GM12878 (cell line): ENCODE results near the gene A4GNT. TPM values are rescaled to one million over a fixed set of nuclear protein-coding genes. Genes with fewer than 3 reads are reported as not detected.

Experiments
- ATAC-seq: fragments of 200-7000 bp; cut with Tn5 transposase; 3 replicates; pipeline ENCODE4 v1.9.1; 2020; ENCODE audit warnings: mild to moderate bottlenecking, moderate library complexity
- BruUV-seq: library from RNA; stranded (reverse); fragments of 400-500 nt; replicated peaks from 2 replicates; lab custom pipeline; 2021; lab: Mats Ljungman, UMichigan
- CTCF ChIA-PET: fragments of 300-600 bp; sonication (Branson Sonifier 250); formaldehyde crosslinking; extraction: SDS; loops from one replicate; lab custom pipeline; 2021; ENCODE audit warnings: inconsistent platforms; lab: Yijun Ruan, JAX
- POLR2A ChIA-PET: fragments of 350-600 bp; formaldehyde crosslinking; extraction: SDS; loops from one replicate; lab custom pipeline; 2021; ENCODE audit warnings: inconsistent platforms; lab: Charles Lee
- RAD21 ChIA-PET: fragments of 300-600 bp; sonication (Branson Sonifier 250); formaldehyde crosslinking; loops from one replicate; lab custom pipeline; 2023; ENCODE audit warnings: antibody characterized with exemption; ENCODE audit not compliant: unreplicated experiment; lab: Charles Lee
- SMC1A ChIA-PET: fragments of 300-600 bp; sonication (Branson Sonifier 250); formaldehyde crosslinking; loops from one replicate; lab custom pipeline; 2023; ENCODE audit not compliant: unreplicated experiment, uncharacterized antibody; lab: Charles Lee
- DNase-seq: peaks from one replicate; pipeline ENCODE4 v3.0.0-alpha.2; 2011; ENCODE audit warnings: low read depth, low spot score
- FAIRE-seq: peaks from 3 replicates; lab custom pipeline; 2011; peaks lifted over from hg19 to GRCh38; lab: Jason Lieb, UNC
- H2AFZ ChIP-seq: 2 replicates; pipeline ENCODE4 v1.6.0; 2011; ENCODE audit warnings: low read depth, low read length, control low read depth; ENCODE audit not compliant: control insufficient read depth
- H3K27ac ChIP-seq: 2 replicates; pipeline ENCODE4 v1.5.1; 2011; ENCODE audit warnings: control low read depth; ENCODE audit not compliant: control insufficient read depth, insufficient read depth
- H3K27me3 ChIP-seq, 2 experiments: replicated peaks in 1 of 2; 2 replicates each; pipeline versions ENCODE4 v1.6.0 to v1.6.1; 2011; ENCODE audit warnings: low read length in 1 of 2; ENCODE audit not compliant: control insufficient read depth in 2 of 2, insufficient read depth in 2 of 2
- H3K36me3 ChIP-seq, 2 experiments: 2 replicates each; pipeline ENCODE4 v1.5.1; 2011; ENCODE audit warnings: low read length in 1 of 2; ENCODE audit not compliant: control insufficient read depth in 2 of 2, insufficient read depth in 2 of 2
- H3K4me1 ChIP-seq: 2 replicates; pipeline ENCODE4 v1.6.1; 2011; ENCODE audit warnings: mild to moderate bottlenecking, low read length, moderate library complexity, mixed read lengths; ENCODE audit not compliant: control insufficient read depth, insufficient read depth
- H3K4me2 ChIP-seq: 2 replicates; pipeline ENCODE4 v1.6.0; 2011; ENCODE audit warnings: control low read depth; ENCODE audit not compliant: control insufficient read depth, insufficient read depth
- H3K4me3 ChIP-seq: fragments of 200-600 bp; sonication (generic); 2 replicates; pipeline ENCODE4 v1.5.1; 2016
- H3K79me2 ChIP-seq: 2 replicates; pipeline ENCODE4 v1.6.0; 2011; ENCODE audit warnings: low read length; ENCODE audit not compliant: control insufficient read depth, insufficient read depth
- H3K9ac ChIP-seq: 2 replicates; pipeline ENCODE4 v1.8.0; 2011; ENCODE audit warnings: low read length, control low read depth, mixed read lengths; ENCODE audit not compliant: control insufficient read depth, insufficient read depth
- H3K9me3 ChIP-seq: replicated peaks from 3 replicates; pipeline ENCODE4 v1.5.1; 2011; ENCODE audit warnings: mild to moderate bottlenecking, low read length; ENCODE audit not compliant: control insufficient read depth, insufficient read depth
- H4K20me1 ChIP-seq: 2 replicates; pipeline ENCODE4 v1.6.0; 2011; ENCODE audit not compliant: control insufficient read depth, insufficient read depth
- BCL11A ChIP-seq: IDR thresholded peaks from 2 replicates; pipeline ENCODE4 v1.6.1; 2011; ENCODE audit warnings: low read depth, low read length
- EED ChIP-seq: sonication (generic); IDR thresholded peaks from 2 replicates; pipeline ENCODE4 v1.6.1; 2016; ENCODE audit warnings: antibody characterized with exemption, low read depth
- EZH2 ChIP-seq: IDR thresholded peaks from 2 replicates; pipeline ENCODE4 v1.6.1; 2012; ENCODE audit warnings: low read depth, mild to moderate bottlenecking, control low read depth, inconsistent platforms, low read length, borderline replicate concordance; ENCODE audit not compliant: control insufficient read depth
- HDGF ChIP-seq: fragments of 450-650 bp; IDR thresholded peaks from 2 replicates; pipeline ENCODE4 v1.6.1; 2016; ENCODE audit warnings: antibody characterized with exemption
- IRF5 ChIP-seq: fragments of 450-650 bp; IDR thresholded peaks from 2 replicates; pipeline ENCODE4 v1.6.1; 2017; ENCODE audit warnings: borderline replicate concordance
- JUNB ChIP-seq: IDR thresholded peaks from 2 replicates; pipeline ENCODE4 v1.6.1; 2016; ENCODE audit warnings: antibody characterized with exemption, mild to moderate bottlenecking
- KDM1A ChIP-seq: fragments of 200-600 bp; sonication (generic); IDR thresholded peaks from 2 replicates; pipeline ENCODE4 v1.6.1; 2016; ENCODE audit warnings: borderline replicate concordance
- MEF2B ChIP-seq: fragments of 450-650 bp; IDR thresholded peaks from 2 replicates; pipeline ENCODE4 v1.6.1; 2018; ENCODE audit warnings: mild to moderate bottlenecking, moderate library complexity; ENCODE audit not compliant: partially characterized antibody, poor library complexity, severe bottlenecking
- NR2C2 ChIP-seq: IDR thresholded peaks from 2 replicates; pipeline ENCODE4 v1.6.1; 2011; ENCODE audit warnings: borderline replicate concordance, low read depth; ENCODE audit not compliant: control insufficient read depth, insufficient read length
- NRF1 ChIP-seq: conservative IDR thresholded peaks from 2 replicates; pipeline ENCODE4 v1.6.1; 2011; ENCODE audit warnings: mild to moderate bottlenecking, low read depth, low read length, improper control_type of control experiment
- PAX8 ChIP-seq: fragments of 450-650 bp; IDR thresholded peaks from 2 replicates; pipeline ENCODE4 v1.6.1; 2017; ENCODE audit warnings: mild to moderate bottlenecking, moderate library complexity
- RAD51 ChIP-seq: fragments of 450-650 bp; IDR thresholded peaks from 2 replicates; pipeline ENCODE4 v1.6.1; 2016; ENCODE audit warnings: moderate library complexity, mild to moderate bottlenecking, inconsistent platforms
- RFX5 ChIP-seq: IDR thresholded peaks from 2 replicates; pipeline ENCODE4 v1.6.1; 2011; ENCODE audit warnings: low read depth, low read length, improper control_type of control experiment
- SRF ChIP-seq, 2 experiments: IDR thresholded peaks; 2 replicates each; pipeline ENCODE4 v1.6.1; 2011; ENCODE audit warnings: low read depth in 2 of 2, low read length in 2 of 2, mild to moderate bottlenecking in 1 of 2, moderate library complexity in 1 of 2
- SUZ12 ChIP-seq: fragments of 200-600 bp; sonication (generic); IDR thresholded peaks from one replicate; pipeline ENCODE4 v1.6.1; 2018; ENCODE audit warnings: antibody characterized with exemption, mild to moderate bottlenecking; ENCODE audit not compliant: unreplicated experiment
- WRNIP1 ChIP-seq: IDR thresholded peaks from 2 replicates; pipeline ENCODE4 v1.6.1; 2011; ENCODE audit warnings: low read depth, low read length, improper control_type of control experiment, borderline replicate concordance
- YY1 ChIP-seq: IDR thresholded peaks from 2 replicates; pipeline ENCODE4 v1.6.1; 2011; ENCODE audit warnings: low read depth, mild to moderate bottlenecking, low read length
- ZBTB4 ChIP-seq: fragments of 450-650 bp; formaldehyde crosslinking; IDR thresholded peaks from 2 replicates; pipeline ENCODE4 v1.4.0; 2022; ENCODE audit warnings: mild to moderate bottlenecking, moderate library complexity
- ZSCAN29 ChIP-seq: fragments of 450-650 bp; IDR thresholded peaks from 2 replicates; pipeline ENCODE4 v1.6.1; 2017; ENCODE audit warnings: mild to moderate bottlenecking, moderate library complexity
- WGBS: methylation state at CpG from one replicate; pipeline ENCODE4 v1.1.6; 2016; ENCODE audit warnings: low lambda C conversion rate; ENCODE audit not compliant: insufficient replicate concordance, insufficient coverage; ENCODE audit errors: missing lambda C conversion rate; 5-methylcytosine and 5-hydroxymethylcytosine counted together
- in situ Hi-C: fragments of 300-500 bp; cut with MboI; formaldehyde crosslinking; loops from 9 replicates; pipeline ENCODE4 v1.14.3; 2018; ENCODE audit warnings: mixed read lengths
- intact Hi-C: fragments of 100-400 bp; cut with micrococcal nuclease; formaldehyde crosslinking; loops from one replicate; pipeline ENCODE4 v1.14.2; 2022; ENCODE audit not compliant: unreplicated experiment
- polyA plus RNA-seq, 11 experiments: library from polyadenylated mRNA; depleted of rRNA in 4 of 11; unstranded in 6 of 11; stranded (reverse) in 5 of 11; fragments of >200 nt; fragmentation: Nextera tagmentation in 4 of 11; fragmentation: Illumina TruSeq in 1 of 11; extraction: Ambion mirVana in 4 of 11; extraction: Trizol in 1 of 11; gene quantifications; 1 replicate in 1 of 11; 2 replicates in 10 of 11; pipeline versions ENCODE4 v1.2.1 to v1.2.3, GENCODE V29; 2011 to 2016; ENCODE audit warnings: inconsistent platforms in 2 of 11, missing spikeins in 2 of 11, low read depth in 1 of 11
- total RNA-seq, 4 experiments: library from RNA; depleted of rRNA in 3 of 4; stranded (reverse); fragments of >200 nt in 3 of 4; fragmentation: Illumina TruSeq in 1 of 4; extraction: Trizol in 1 of 4; gene quantifications; 2 replicates each; pipeline versions ENCODE4 v1.2.1 to v1.2.3, GENCODE V29; 2013 to 2021

A4GNT gene
- total and polyA plus RNA-seq, 10 of the 15 experiments (the other 5 are each of a cell fraction or from before 2014, with no cell fraction given), result not detected

DNA sequence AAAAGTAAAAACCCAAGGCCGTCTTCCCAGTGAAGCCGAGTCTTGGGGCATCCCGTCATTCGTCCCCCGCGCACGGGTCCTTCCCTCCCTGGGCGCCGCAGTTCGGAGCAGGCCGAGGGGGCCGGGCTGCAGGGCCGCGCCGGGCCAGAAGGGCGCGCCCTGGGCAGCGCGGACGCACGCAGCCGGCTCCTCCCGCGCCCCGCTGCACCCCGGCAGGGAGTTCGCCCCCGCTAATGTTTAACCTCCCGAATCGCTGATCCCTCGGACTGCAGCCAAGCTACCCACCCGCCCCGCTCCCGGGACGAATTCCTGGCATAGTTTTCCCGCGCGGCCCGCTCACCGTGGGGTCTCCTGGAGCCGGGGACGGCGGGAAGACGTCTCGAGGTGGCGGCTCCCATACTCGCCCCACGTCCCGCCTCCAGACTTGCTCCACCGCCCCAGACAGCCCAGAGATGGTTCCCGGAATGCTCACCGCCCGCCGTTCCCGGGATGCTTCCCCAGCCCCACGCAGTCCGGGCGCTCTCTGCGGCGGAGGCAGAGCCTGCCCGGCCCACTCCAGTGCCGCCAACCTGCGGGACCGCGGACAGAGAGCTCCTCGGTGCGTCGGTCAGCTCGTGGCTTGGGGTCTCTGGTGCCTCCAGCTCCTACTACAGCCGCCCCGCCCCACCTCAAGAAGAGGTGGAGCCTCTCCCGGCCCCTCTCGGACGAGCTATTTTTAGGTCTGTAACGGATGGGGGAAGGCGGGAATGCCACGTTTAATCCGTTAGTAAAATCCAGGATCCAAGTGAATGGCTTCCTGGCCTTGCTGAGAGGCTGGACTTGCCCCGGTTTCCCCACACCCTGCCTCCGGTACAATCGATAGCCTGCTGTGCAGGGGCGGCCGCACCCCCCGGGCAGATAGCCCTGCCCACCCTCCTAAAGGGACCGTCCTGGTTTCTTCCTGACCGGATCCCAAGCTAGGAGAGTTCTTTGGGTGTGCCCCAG is 16.9 kb downstream of the A4GNT start, which contains the start of gene DZIP1L (continued):
- no peak for TF ChIP-seq IRF5
- no peak for TF ChIP-seq BCL11A
- no peak for TF ChIP-seq NR2C2
- TF ChIP-seq EED, result no peak
- TF ChIP-seq SRF (IDR thresholded peaks at IDR 0.05; ENCODE audit: low read depth in 2 of 2, low read length in 2 of 2), result no peak
- TF ChIP-seq NRF1, result no peak
- TF ChIP-seq HDGF, result no peak

DNA sequence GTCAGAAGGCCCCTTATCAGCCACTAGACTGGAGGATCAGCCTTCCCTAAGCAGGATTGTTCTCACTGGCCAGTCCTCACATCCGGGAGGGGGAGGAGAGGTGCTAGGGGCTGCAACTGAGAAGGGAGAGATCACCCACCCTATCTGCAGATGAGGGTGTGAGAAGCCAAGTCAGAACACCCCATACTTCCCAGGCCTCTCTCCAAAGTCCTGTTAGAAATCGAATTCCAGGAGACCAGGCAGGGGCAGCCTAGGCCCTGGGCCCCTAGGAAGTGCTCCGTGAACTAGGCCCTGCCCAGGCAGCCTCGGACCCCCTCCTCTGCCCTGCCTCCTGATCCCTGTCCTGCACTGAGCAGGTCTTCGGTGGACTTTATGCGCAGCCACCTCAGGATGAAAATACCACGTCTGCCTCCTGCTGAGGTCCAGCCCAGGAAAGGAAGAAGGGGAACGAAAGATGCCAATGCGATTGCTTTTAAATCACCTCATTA is 17.7 kb downstream of the A4GNT start:
- in situ Hi-C loops (no loop called here), intact Hi-C loops (no loop called here)
- H3K27me3 ChIP-seq, result peaks cover 3 to 15% of the 10 kb centered on the region in 2 experiments
- no peaks in the 10 kb centered on the region for H3K4me1 ChIP-seq
- CTCF ChIA-PET, result no interaction called here
- no peak for FAIRE-seq
- H3K79me2 ChIP-seq, result no peaks in the 10 kb centered on the region
- SMC1A ChIA-PET, result no interaction called here
- BruUV-seq, result no TSS peak
- H3K9ac ChIP-seq, result no peak overlapping the region
- H2AFZ ChIP-seq, result no peak overlapping the region
- ATAC-seq, result no peak
- POLR2A ChIA-PET, result no interaction called here
- WGBS, result 38% methylated on average over 9 of the region's 9 CpGs
- no peak overlapping the region for H3K27ac ChIP-seq
- H4K20me1 ChIP-seq, result no peaks in the 10 kb centered on the region
- RAD21 ChIA-PET, result no interaction called here
- H3K4me3 ChIP-seq, result no peak overlapping the region
- H3K9me3 ChIP-seq, result no peaks in the 10 kb centered on the region
- H3K36me3 ChIP-seq, result no peaks in the 10 kb centered on the region
- H3K4me2 ChIP-seq, result no peak overlapping the region; the same call in 1 of the 2 replicates
- no peak for DNase-seq
- TF ChIP-seq SUZ12 (no peak), WRNIP1 (no peak), KDM1A (no peak), RFX5 (no peak), ZBTB4 (no peak), JUNB (no peak), RAD51 (no peak), YY1 (no peak), EZH2 (no peak), ZSCAN29 (no peak), MEF2B (no peak), SRF (IDR thresholded peaks at IDR 0.05; ENCODE audit: low read depth in 2 of 2, low read length in 2 of 2) (no peak), PAX8 (no peak)
